GM23338 (cell line): ENCODE measurements around the gene PIWIL4. TPM values are rescaled to one million over a fixed set of nuclear protein-coding genes. Genes with fewer than 3 reads are reported as not detected.

Experiments used
- ATAC-seq: fragments of 200-7000 bp; cut with Tn5 transposase; 3 replicates; pipeline ENCODE4 v1.9.1; 2020
- DNase-seq: peaks from one replicate; pipeline ENCODE4 v3.0.0-alpha.2; 2015; ENCODE audit warnings: low spot score
- H2AFZ ChIP-seq: fragments of 200-600 bp; sonication (generic); 2 replicates; pipeline ENCODE4 v1.8.0; 2016; ENCODE audit warnings: antibody characterized with exemption, mild to moderate bottlenecking, moderate library complexity
- H3F3A ChIP-seq: fragments of 200-600 bp; sonication (generic); replicated peaks from 2 replicates; pipeline ENCODE4 v1.8.0; 2017; ENCODE audit warnings: antibody characterized with exemption, mixed run types, low read depth
- H3K27ac ChIP-seq: fragments of 200-600 bp; sonication (generic); 2 replicates; pipeline ENCODE4 v1.6.1; 2016; ENCODE audit warnings: low read depth
- H3K27me3 ChIP-seq: fragments of 200-600 bp; sonication (generic); 2 replicates; pipeline ENCODE4 v1.8.0; 2016; ENCODE audit warnings: mild to moderate bottlenecking, mixed run types, moderate library complexity; ENCODE audit not compliant: insufficient read depth
- H3K36me3 ChIP-seq: fragments of 200-600 bp; sonication (generic); 2 replicates; pipeline ENCODE4 v1.8.0; 2016; ENCODE audit warnings: mild to moderate bottlenecking; ENCODE audit not compliant: insufficient read depth
- H3K4me1 ChIP-seq: fragments of 200-600 bp; sonication (generic); 2 replicates; pipeline ENCODE4 v1.8.0; 2016; ENCODE audit warnings: mild to moderate bottlenecking, moderate library complexity; ENCODE audit not compliant: insufficient read depth
- H3K4me2 ChIP-seq: fragments of 200-600 bp; sonication (generic); 2 replicates; pipeline ENCODE4 v1.7.1; 2017; ENCODE audit warnings: mixed run types
- H3K4me3 ChIP-seq: fragments of 200-600 bp; sonication (generic); 2 replicates; pipeline ENCODE4 v1.6.1; 2016; ENCODE audit warnings: mixed run types
- H3K79me2 ChIP-seq: fragments of 200-600 bp; sonication (generic); replicated peaks from 2 replicates; pipeline ENCODE4 v1.8.0; 2017; ENCODE audit warnings: mild to moderate bottlenecking; ENCODE audit not compliant: insufficient read depth
- H3K9me2 ChIP-seq: fragments of 200-600 bp; sonication (generic); 2 replicates; pipeline ENCODE4 v1.8.0; 2017; ENCODE audit not compliant: insufficient read depth
- H4K20me1 ChIP-seq: fragments of 200-600 bp; sonication (generic); replicated peaks from 2 replicates; pipeline ENCODE4 v1.8.0; 2017; ENCODE audit warnings: mild to moderate bottlenecking; ENCODE audit not compliant: insufficient read depth
- H3K27ac Mint-ChIP-seq: 2 replicates; pipeline ENCODE4 v1.8.0; 2020; ENCODE audit warnings: inconsistent platforms, mild to moderate bottlenecking, moderate library complexity, mixed read lengths
- H3K27me3 Mint-ChIP-seq: 3 replicates; pipeline ENCODE4 v1.8.0; 2022; ENCODE audit warnings: low read depth, mild to moderate bottlenecking, moderate library complexity, mixed read lengths, inconsistent platforms; ENCODE audit not compliant: insufficient read depth, poor library complexity
- H3K36me3 Mint-ChIP-seq: 3 replicates; pipeline ENCODE4 v1.8.0; 2021; ENCODE audit warnings: low read depth, mild to moderate bottlenecking, inconsistent platforms, moderate library complexity, mixed read lengths
- H3K4me1 Mint-ChIP-seq: 3 replicates; pipeline ENCODE4 v1.8.0; 2020; ENCODE audit warnings: mild to moderate bottlenecking, inconsistent platforms, mixed read lengths
- H3K4me3 Mint-ChIP-seq: 3 replicates; pipeline ENCODE4 v1.8.0; 2021; ENCODE audit warnings: moderate library complexity, mild to moderate bottlenecking, inconsistent platforms, mixed read lengths
- H3K9me3 Mint-ChIP-seq: 3 replicates; pipeline ENCODE4 v1.8.0; 2020; ENCODE audit warnings: moderate library complexity, mild to moderate bottlenecking, inconsistent platforms, mixed read lengths
- CREB1 ChIP-seq: fragments of 250-450 bp; sonication (Bioruptor Pico); IDR thresholded peaks from 2 replicates; pipeline ENCODE4 v1.5.0; 2020; ENCODE audit warnings: low read depth, mild to moderate bottlenecking, moderate library complexity
- CTCF ChIP-seq, 2 experiments: fragments of 200-600 bp in 1 of 2; sonication (generic) in 1 of 2; conservative IDR thresholded peaks; 2 replicates each; pipeline versions ENCODE4 v1.5.1 to v1.6.1; 2016 to 2017; ENCODE audit warnings: antibody characterized with exemption in 2 of 2, low read depth in 2 of 2, mild to moderate bottlenecking in 2 of 2, moderate library complexity in 1 of 2
- EZH2 ChIP-seq: fragments of 200-600 bp; sonication (generic); IDR thresholded peaks from one replicate; pipeline ENCODE4 v1.8.0; 2017; ENCODE audit warnings: antibody characterized with exemption, mild to moderate bottlenecking, low read depth; ENCODE audit not compliant: unreplicated experiment
- EZH2phosphoT487 ChIP-seq: fragments of 200-600 bp; sonication (generic); IDR thresholded peaks from one replicate; pipeline ENCODE4 v1.8.1; 2018; ENCODE audit warnings: antibody characterized with exemption; ENCODE audit not compliant: unreplicated experiment
- JUNB ChIP-seq: IDR thresholded peaks from one replicate; pipeline ENCODE4 v1.6.1; 2016; ENCODE audit warnings: antibody characterized with exemption; ENCODE audit not compliant: unreplicated experiment
- NANOG ChIP-seq: IDR thresholded peaks from 2 replicates; pipeline ENCODE4 v1.6.1; 2016; ENCODE audit warnings: antibody characterized with exemption, borderline replicate concordance
- POLR2AphosphoS5 ChIP-seq: IDR thresholded peaks from 2 replicates; pipeline ENCODE4 v1.6.1; 2016; ENCODE audit warnings: antibody characterized with exemption, low read depth
- REST ChIP-seq: IDR thresholded peaks from one replicate; pipeline ENCODE4 v1.6.1; 2018; ENCODE audit warnings: antibody characterized with exemption; ENCODE audit not compliant: unreplicated experiment
- STAT1 ChIP-seq: IDR thresholded peaks from one replicate; pipeline ENCODE4 v1.6.1; 2016; ENCODE audit warnings: antibody characterized with exemption; ENCODE audit not compliant: unreplicated experiment
- ZNF114 ChIP-seq: fragments of 250-450 bp; sonication (Bioruptor Pico); IDR thresholded peaks from 2 replicates; pipeline ENCODE4 v1.5.0; 2020; ENCODE audit warnings: mild to moderate bottlenecking, moderate library complexity
- ZNF331 ChIP-seq: fragments of 250-450 bp; sonication (Bioruptor Pico); IDR thresholded peaks from 2 replicates; pipeline ENCODE4 v1.5.0; 2020; ENCODE audit warnings: low read depth, mild to moderate bottlenecking, moderate library complexity
- polyA plus RNA-seq: library from polyadenylated mRNA; unstranded; fragments of >200 nt; fragmentation: Nextera tagmentation; extraction: Ambion mirVana; gene quantifications from 2 replicates; pipeline ENCODE4 v1.2.1, GENCODE V29; 2016
- total RNA-seq: library from RNA; depleted of rRNA; stranded (reverse); fragments of >200 nt; shearing (Covaris generic); gene quantifications from 2 replicates; pipeline ENCODE4 v1.2.3, GENCODE V29; 2014
- TF ChIP-seq, protein P1 (sequence below): IDR thresholded peaks from 2 replicates; pipeline ENCODE4 v1.6.1; 2016; ENCODE audit warnings: antibody characterized with exemption

Gene PIWIL4
- total and polyA plus RNA-seq, 2 experiments from 2014 or later, result 0.23 to 0.66 TPM

GRCh38 chr11:94655956-94656355 lies 88.8 kb downstream of the PIWIL4 start (continued):
- TF ChIP-seq POLR2AphosphoS5 (no peak), CTCF (conservative IDR thresholded peaks at IDR 0.05; ENCODE audit: low read depth in 2 of 2) (no peak), ZNF331 (CRISPR knock-in tag) (no peak), EZH2phosphoT487 (no peak), STAT1 (no peak), ZNF114 (CRISPR knock-in tag) (no peak), NANOG (no peak), JUNB (no peak), REST (no peak), CREB1 (CRISPR knock-in tag) (no peak)
- TF ChIP-seq, protein P1, sequence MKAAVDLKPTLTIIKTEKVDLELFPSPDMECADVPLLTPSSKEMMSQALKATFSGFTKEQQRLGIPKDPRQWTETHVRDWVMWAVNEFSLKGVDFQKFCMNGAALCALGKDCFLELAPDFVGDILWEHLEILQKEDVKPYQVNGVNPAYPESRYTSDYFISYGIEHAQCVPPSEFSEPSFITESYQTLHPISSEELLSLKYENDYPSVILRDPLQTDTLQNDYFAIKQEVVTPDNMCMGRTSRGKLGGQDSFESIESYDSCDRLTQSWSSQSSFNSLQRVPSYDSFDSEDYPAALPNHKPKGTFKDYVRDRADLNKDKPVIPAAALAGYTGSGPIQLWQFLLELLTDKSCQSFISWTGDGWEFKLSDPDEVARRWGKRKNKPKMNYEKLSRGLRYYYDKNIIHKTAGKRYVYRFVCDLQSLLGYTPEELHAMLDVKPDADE, result no peak

- H3K27ac ChIP-seq, result peak overlapping the region; percentile 76
- ATAC-seq (peak; percentile 73), DNase-seq (peak; percentile 88)
- Mint-ChIP-seq H3K36me3 (peaks cover 98% of the 10 kb centered on the region), H3K4me3 (peak overlapping the region; percentile 19; the same call in 1 of the 3 replicates), H3K27ac (peak overlapping the region; percentile 93), H3K4me1 (peaks cover 86% of the 10 kb centered on the region), H3K9me3 (peaks cover 6% of the 10 kb centered on the region; the same call in 1 of the 3 replicates), H3K27me3 (peaks cover 12% of the 10 kb centered on the region)
- H3K4me1 ChIP-seq, result peaks cover 50% of the 10 kb centered on the region
- no peaks in the 10 kb centered on the region for H3K27me3 ChIP-seq
- no peak overlapping the region for H2AFZ ChIP-seq
- H3K9me2 ChIP-seq, result no peaks in the 10 kb centered on the region
- H3F3A ChIP-seq, result 0 out of 2 replicates have a peak, but pooled peaks cover 10% of the 10 kb centered on the region
- TF ChIP-seq POLR2AphosphoS5, result peak; percentile 48; the same call in 1 of the 2 replicates
- TF ChIP-seq NANOG, result peak; percentile 97
- no peak for TF ChIP-seq EZH2
- TF ChIP-seq, protein P1, result peak; percentile 69
- TF ChIP-seq CTCF (conservative IDR thresholded peaks at IDR 0.05; ENCODE audit: low read depth in 2 of 2), result no peak
- peaks cover 31% of the 10 kb centered on the region; the same call in 1 of the 2 replicates for H3K36me3 ChIP-seq
- no peak overlapping the region for H3K4me3 ChIP-seq
- no peaks in the 10 kb centered on the region for H4K20me1 ChIP-seq
- H3K4me2 ChIP-seq, result 0 out of 2 replicates have a peak overlapping the region, but pooled peaks have one; percentile 80
- peaks cover 74% of the 10 kb centered on the region for H3K79me2 ChIP-seq
Measured at GRCh38 chr11:94656968-94657367, 89.8 kb downstream of the PIWIL4 start.
